ENCODE measurements around the gene BCL6.

Gene BCL6

DNA sequence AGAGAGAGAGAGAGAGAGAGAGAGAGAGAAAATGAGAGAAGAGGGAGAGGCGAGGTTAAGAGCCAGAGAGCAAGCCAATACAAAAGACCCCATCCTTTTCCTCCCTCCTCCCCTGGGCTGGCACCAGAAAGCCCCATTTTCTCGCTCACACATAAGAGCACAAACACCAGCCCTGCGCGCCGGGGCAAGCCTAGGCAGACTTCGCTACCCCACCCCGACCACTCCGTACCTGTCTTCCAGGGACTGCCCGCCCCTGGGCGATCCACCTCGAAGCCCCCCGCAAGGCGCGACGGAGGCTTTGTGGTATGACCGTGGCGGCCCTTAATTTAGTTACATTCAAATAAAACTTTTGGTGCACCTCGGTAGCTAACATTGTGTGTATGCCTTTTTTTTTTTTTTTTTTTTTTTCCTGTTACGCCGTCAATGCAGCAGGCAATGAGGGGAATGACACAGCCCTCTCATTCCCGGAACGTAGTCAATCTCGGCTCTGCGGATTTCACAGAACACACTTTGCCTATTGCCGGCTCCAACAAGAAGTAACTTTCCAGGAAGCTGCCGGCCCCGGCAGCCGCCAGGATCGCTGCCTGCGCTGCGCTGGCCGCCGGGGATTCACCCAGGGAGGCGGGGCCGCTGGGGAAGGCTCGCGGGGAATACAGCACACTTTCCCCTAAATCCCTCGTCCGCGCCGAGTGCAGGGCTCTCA is 7.7 kb downstream of the BCL6 start:
- Histone ChIP-seq H3K9me3 (ENCODE audit: control insufficient read depth in 2 of 2, low read length in 2 of 2) (no peaks in the 10 kb centered on the region), H3K27me3 (ENCODE audit: control insufficient read depth in 1 of 2, insufficient read depth in 2 of 2, low read length in 2 of 2) (no peaks in the 10 kb centered on the region), H3K36me3 (ENCODE audit: control insufficient read depth in 2 of 2, insufficient read depth in 2 of 2, low read length in 2 of 2) (peaks cover 5 to 13% of the 10 kb centered on the region in 2 donors), H3K4me1 (ENCODE audit: control insufficient read depth, insufficient read depth, low read length) (peaks cover 58% of the 10 kb centered on the region), H3K4me3 (ENCODE audit: low read length in 2 of 2) (peak overlapping the region; percentile 91 to 93), H3K9ac (ENCODE audit: low read length in 2 of 2) (peak overlapping the region; percentile 96 to 100), H3K27ac (ENCODE audit: low read length) (peak overlapping the region; percentile 100)

DNA sequence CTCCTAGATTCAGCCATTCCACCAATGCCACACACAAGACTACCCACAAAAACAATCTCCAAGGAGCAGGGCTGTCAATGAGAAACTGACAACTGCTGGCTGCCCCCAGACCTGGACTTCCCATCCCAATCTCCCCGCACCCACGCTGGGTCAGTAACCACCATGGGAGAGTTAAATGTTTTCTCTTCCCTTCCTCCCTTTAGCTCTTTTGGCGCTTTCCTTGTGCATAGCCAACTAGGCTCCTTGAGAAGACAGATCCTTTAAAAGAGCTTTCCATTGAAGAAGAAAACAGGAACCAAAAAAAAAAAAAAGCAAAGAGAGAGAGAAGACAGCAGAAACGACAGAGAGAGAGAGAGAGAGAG is 8.3 kb downstream of the BCL6 start:
- Histone ChIP-seq H3K4me3 (ENCODE audit: low read length in 2 of 2) (peak overlapping the region; percentile 91 to 93), H3K4me1 (ENCODE audit: control insufficient read depth, insufficient read depth, low read length) (peaks cover 53% of the 10 kb centered on the region), H3K27ac (ENCODE audit: low read length) (peak overlapping the region; percentile 100), H3K9me3 (ENCODE audit: control insufficient read depth in 2 of 2, low read length in 2 of 2) (no peaks in the 10 kb centered on the region), H3K9ac (ENCODE audit: low read length in 2 of 2) (peak overlapping the region; percentile 96 to 100), H3K27me3 (ENCODE audit: control insufficient read depth in 1 of 2, insufficient read depth in 2 of 2, low read length in 2 of 2) (no peaks in the 10 kb centered on the region), H3K36me3 (ENCODE audit: control insufficient read depth in 2 of 2, insufficient read depth in 2 of 2, low read length in 2 of 2) (peaks cover 5 to 19% of the 10 kb centered on the region in 2 donors)

DNA sequence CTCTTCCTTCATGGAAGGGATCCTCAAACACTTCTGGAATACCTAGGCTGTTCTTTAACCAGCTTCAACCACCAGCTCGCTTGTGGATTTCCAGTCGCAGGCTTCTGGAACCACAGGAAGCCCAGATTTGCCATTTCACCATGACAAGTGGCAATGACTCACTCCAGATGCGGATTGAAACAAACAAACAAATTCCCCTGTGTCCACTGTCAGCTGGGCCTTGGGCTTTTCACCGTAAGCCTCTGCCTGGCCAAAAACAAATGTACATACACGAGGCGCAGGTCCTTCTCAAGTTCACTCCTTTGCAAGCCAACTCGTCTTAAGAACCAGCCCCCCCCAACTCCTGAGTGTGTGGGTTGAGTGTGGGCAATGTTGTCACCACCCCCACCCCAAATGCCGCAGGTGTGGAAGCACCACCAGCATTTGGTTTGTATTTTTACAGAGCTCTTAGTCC is 8.8 kb downstream of the BCL6 start:
- Histone ChIP-seq H3K9me3 (ENCODE audit: control insufficient read depth in 2 of 2, low read length in 2 of 2) (no peaks in the 10 kb centered on the region), H3K9ac (ENCODE audit: low read length in 2 of 2) (no peak overlapping the region), H3K27me3 (ENCODE audit: control insufficient read depth in 1 of 2, insufficient read depth in 2 of 2, low read length in 2 of 2) (no peaks in the 10 kb centered on the region), H3K36me3 (ENCODE audit: control insufficient read depth in 2 of 2, insufficient read depth in 2 of 2, low read length in 2 of 2) (peaks cover 9 to 24% of the 10 kb centered on the region in 2 donors), H3K4me1 (ENCODE audit: control insufficient read depth, insufficient read depth, low read length) (peaks cover 47% of the 10 kb centered on the region), H3K27ac (ENCODE audit: low read length) (peak overlapping the region; percentile 100), H3K4me3 (ENCODE audit: low read length in 2 of 2) (peak overlapping the region; percentile 91 to 93)

DNA sequence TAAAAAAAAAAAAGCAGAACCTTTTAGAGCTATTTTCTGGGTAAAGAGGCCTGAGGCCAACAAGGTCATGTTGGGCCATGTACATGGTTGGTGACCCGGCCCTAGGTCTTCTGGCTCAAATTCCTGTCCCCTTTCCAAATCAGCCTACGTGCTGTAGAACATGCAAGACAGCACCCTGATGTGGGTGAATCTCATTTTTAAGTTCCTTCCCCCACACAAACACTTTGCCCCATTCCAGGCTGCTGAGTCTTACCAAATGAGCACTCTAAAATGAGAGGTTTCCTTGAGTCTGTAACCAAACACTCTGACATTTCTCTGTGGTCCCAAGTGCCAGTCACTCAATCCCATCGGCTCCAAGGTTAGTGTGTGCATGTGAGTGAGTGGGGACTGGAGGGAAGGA is 9.4 kb downstream of the BCL6 start:
- peak overlapping the region in 1 of 2 donors; percentile 91 for H3K4me3 ChIP-seq (ENCODE audit: low read length in 2 of 2)
- H3K27ac ChIP-seq (ENCODE audit: low read length), result peak overlapping the region; percentile 100
- H3K27me3 ChIP-seq (ENCODE audit: control insufficient read depth in 1 of 2, insufficient read depth in 2 of 2, low read length in 2 of 2), result no peaks in the 10 kb centered on the region
- H3K36me3 ChIP-seq (ENCODE audit: control insufficient read depth in 2 of 2, insufficient read depth in 2 of 2, low read length in 2 of 2), result peaks cover 15 to 30% of the 10 kb centered on the region in 2 donors
- H3K9me3 ChIP-seq (ENCODE audit: control insufficient read depth in 2 of 2, low read length in 2 of 2), result no peaks in the 10 kb centered on the region
- peaks cover 43% of the 10 kb centered on the region for H3K4me1 ChIP-seq (ENCODE audit: control insufficient read depth, insufficient read depth, low read length)
- peak overlapping the region in 1 of 2 donors; percentile 21 for H3K9ac ChIP-seq (ENCODE audit: low read length in 2 of 2)

DNA sequence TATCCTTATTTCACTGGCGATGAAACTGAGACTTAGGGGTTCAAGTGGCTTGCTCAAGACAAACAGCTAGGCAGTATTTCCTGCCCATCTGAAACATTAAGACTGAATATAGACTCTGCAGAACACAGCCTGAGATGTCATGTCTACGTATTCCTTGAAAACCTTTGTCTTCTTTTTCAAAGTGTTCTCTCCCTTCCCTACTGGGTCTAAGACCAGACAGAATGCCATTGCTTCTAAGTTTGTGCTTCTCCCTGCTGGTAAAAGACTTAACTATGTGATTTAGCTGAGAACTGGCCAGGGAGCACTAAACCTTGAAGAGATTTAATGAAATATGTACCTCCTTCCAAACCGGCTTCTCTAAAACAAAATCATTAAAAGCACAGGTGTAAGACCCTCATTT is 9.9 kb downstream of the BCL6 start:
- Histone ChIP-seq H3K9ac (ENCODE audit: low read length in 2 of 2) (no peak overlapping the region), H3K4me3 (ENCODE audit: low read length in 2 of 2) (peak overlapping the region in 1 of 2 donors; percentile 4), H3K9me3 (ENCODE audit: control insufficient read depth in 2 of 2, low read length in 2 of 2) (no peaks in the 10 kb centered on the region), H3K27ac (ENCODE audit: low read length) (peak overlapping the region; percentile 100), H3K36me3 (ENCODE audit: control insufficient read depth in 2 of 2, insufficient read depth in 2 of 2, low read length in 2 of 2) (peaks cover 19 to 35% of the 10 kb centered on the region in 2 donors), H3K4me1 (ENCODE audit: control insufficient read depth, insufficient read depth, low read length) (peaks cover 39% of the 10 kb centered on the region), H3K27me3 (ENCODE audit: control insufficient read depth in 1 of 2, insufficient read depth in 2 of 2, low read length in 2 of 2) (no peaks in the 10 kb centered on the region)

DNA sequence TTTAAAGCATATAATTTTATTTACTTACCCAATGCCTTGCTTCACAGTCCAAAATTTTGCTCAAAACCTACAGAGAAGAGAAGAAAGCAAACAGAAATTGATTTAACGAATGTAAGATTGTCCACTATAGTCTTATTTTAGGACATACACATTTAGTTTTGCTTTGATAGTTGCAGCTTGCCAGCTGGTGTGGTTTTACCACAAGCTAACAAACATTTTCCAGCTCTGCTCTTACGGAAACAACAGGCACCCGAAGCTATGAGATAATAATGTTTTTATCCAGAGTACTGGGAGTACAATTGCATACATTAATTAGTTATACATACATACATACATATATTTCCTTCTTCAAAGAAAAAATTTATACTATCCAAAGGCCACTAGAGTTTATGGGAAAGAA is 10.4 kb downstream of the BCL6 start:
- no peaks in the 10 kb centered on the region for H3K27me3 ChIP-seq (ENCODE audit: control insufficient read depth in 1 of 2, insufficient read depth in 2 of 2, low read length in 2 of 2)
- peaks cover 23 to 40% of the 10 kb centered on the region in 2 donors for H3K36me3 ChIP-seq (ENCODE audit: control insufficient read depth in 2 of 2, insufficient read depth in 2 of 2, low read length in 2 of 2)
- peaks cover 33% of the 10 kb centered on the region for H3K4me1 ChIP-seq (ENCODE audit: control insufficient read depth, insufficient read depth, low read length)
- no peaks in the 10 kb centered on the region for H3K9me3 ChIP-seq (ENCODE audit: control insufficient read depth in 2 of 2, low read length in 2 of 2)
- no peak overlapping the region for H3K27ac ChIP-seq (ENCODE audit: low read length)
- H3K4me3 ChIP-seq (ENCODE audit: low read length in 2 of 2), result peak overlapping the region in 1 of 2 donors; percentile 4
- no peak overlapping the region for H3K9ac ChIP-seq (ENCODE audit: low read length in 2 of 2)

DNA sequence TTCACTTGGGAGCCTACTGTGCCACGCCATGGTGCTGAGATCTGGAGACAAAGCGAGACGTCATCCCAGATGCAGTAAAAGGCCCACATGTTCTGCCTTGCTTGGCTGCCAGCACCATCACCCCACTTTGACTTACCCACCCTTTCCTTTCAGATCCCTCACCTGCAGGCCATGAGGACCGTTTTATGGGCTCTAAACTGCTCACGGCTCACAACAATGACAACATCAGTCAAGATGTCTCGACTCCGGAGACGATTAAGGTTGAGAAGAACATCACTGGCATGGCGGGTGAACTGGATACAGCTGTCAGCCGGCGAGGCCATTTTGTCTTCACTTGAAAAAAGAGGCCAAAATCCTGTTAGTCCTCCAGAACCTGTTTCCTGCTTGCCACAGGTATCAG is 11.9 kb downstream of the BCL6 start:
- peaks cover 22% of the 10 kb centered on the region for H3K4me1 ChIP-seq (ENCODE audit: control insufficient read depth, insufficient read depth, low read length)
- no peak overlapping the region for H3K27ac ChIP-seq (ENCODE audit: low read length)
- H3K27me3 ChIP-seq (ENCODE audit: control insufficient read depth in 1 of 2, insufficient read depth in 2 of 2, low read length in 2 of 2), result no peaks in the 10 kb centered on the region
- peaks cover 38 to 55% of the 10 kb centered on the region in 2 donors for H3K36me3 ChIP-seq (ENCODE audit: control insufficient read depth in 2 of 2, insufficient read depth in 2 of 2, low read length in 2 of 2)
- H3K9me3 ChIP-seq (ENCODE audit: control insufficient read depth in 2 of 2, low read length in 2 of 2), result no peaks in the 10 kb centered on the region
- H3K4me3 ChIP-seq (ENCODE audit: low read length in 2 of 2), result no peak overlapping the region
- no peak overlapping the region for H3K9ac ChIP-seq (ENCODE audit: low read length in 2 of 2)

DNA sequence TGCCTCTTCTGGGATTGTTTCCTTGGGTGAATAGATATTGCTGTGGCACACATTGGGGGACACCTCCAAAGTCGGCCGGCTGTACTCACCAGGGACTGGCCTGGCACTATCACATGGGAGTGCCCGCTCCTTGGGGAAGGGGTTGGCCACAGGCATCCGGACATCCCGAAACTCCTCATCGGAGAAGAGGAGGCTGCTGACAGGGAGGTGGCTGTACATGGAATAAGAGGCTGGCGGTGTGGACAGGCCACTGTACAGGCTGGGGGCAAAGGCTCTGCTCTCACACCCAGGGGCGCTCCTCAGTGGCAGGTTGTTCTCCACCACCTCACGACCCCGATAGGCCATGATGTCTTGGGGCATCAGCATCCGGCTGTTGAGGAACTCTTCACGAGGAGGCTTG is 15.7 kb downstream of the BCL6 start:
- H3K36me3 ChIP-seq (ENCODE audit: control insufficient read depth in 2 of 2, insufficient read depth in 2 of 2, low read length in 2 of 2), result peaks cover 74 to 93% of the 10 kb centered on the region in 2 donors
- H3K27ac ChIP-seq (ENCODE audit: low read length), result no peak overlapping the region
- no peaks in the 10 kb centered on the region for H3K9me3 ChIP-seq (ENCODE audit: control insufficient read depth in 2 of 2, low read length in 2 of 2)

DNA sequence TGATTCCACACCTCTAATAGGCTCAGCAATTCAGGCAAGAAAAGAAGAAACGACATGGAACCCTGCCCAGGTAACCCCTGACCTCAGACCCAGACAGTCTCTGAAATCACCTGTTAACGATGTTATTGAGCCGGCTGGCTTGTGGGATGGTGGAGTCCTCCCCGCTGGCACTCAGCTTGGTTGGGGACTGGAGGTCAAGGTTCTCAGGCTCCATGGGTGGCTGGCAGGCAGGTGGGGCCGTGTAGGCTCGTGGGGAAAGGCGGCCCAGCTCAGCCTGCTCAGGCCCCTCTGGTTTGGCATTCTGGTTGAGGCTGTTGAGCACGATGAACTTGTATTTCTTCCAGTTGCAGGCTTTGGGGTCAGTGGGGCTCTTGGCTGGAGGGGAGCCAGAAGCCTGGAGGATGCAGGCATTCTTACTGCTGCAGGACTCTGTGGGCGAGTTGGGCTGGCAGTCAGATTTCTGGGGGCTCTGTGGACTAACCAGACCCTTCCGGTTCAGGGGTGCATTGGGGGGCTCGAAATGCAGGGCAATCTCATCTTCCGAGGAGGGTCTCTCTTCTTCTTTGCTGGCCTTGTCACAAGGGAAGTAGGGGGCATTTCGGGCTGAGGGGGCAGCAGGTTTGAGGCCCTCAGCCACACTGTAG is 16.2 kb downstream of the BCL6 start:
- Histone ChIP-seq H3K9ac (ENCODE audit: low read length in 2 of 2) (no peak overlapping the region), H3K36me3 (ENCODE audit: control insufficient read depth in 2 of 2, insufficient read depth in 2 of 2, low read length in 2 of 2) (peaks cover 79 to 96% of the 10 kb centered on the region in 2 donors), H3K27ac (ENCODE audit: low read length) (no peak overlapping the region), H3K27me3 (ENCODE audit: control insufficient read depth in 1 of 2, insufficient read depth in 2 of 2, low read length in 2 of 2) (no peaks in the 10 kb centered on the region), H3K4me1 (ENCODE audit: control insufficient read depth, insufficient read depth, low read length) (no peaks in the 10 kb centered on the region), H3K9me3 (ENCODE audit: control insufficient read depth in 2 of 2, low read length in 2 of 2) (no peaks in the 10 kb centered on the region), H3K4me3 (ENCODE audit: low read length in 2 of 2) (no peak overlapping the region)

More for the DNA sequence above, 15.7 kb downstream of the BCL6 start:
- Histone ChIP-seq H3K4me1 (ENCODE audit: control insufficient read depth, insufficient read depth, low read length) (no peaks in the 10 kb centered on the region), H3K27me3 (ENCODE audit: control insufficient read depth in 1 of 2, insufficient read depth in 2 of 2, low read length in 2 of 2) (no peaks in the 10 kb centered on the region), H3K9ac (ENCODE audit: low read length in 2 of 2) (no peak overlapping the region), H3K4me3 (ENCODE audit: low read length in 2 of 2) (no peak overlapping the region)

DNA sequence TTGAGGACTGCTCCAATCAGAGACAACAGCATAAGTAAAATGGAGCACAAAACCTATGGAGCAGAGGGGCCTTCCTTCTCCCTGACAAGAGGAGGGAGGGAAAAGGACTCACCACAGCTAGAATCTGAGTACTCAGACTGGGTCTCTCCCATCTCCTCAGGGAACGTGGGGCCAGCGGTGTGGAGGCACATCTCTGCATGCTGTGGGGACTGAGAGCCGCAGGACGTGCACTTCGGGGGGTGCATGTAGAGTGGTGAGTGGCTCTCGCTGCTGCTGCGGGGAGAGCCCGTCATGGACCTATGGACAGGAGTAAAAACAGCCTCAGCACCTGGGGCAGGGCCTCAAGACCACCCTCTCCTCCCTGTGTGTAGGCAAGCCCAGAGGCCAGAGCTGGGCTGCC is 17.0 kb downstream of the BCL6 start:
- Histone ChIP-seq H3K4me3 (ENCODE audit: low read length in 2 of 2) (no peak overlapping the region), H3K4me1 (ENCODE audit: control insufficient read depth, insufficient read depth, low read length) (no peaks in the 10 kb centered on the region), H3K27me3 (ENCODE audit: control insufficient read depth in 1 of 2, insufficient read depth in 2 of 2, low read length in 2 of 2) (no peaks in the 10 kb centered on the region), H3K36me3 (ENCODE audit: control insufficient read depth in 2 of 2, insufficient read depth in 2 of 2, low read length in 2 of 2) (peaks cover 83 to 97% of the 10 kb centered on the region in 2 donors), H3K9me3 (ENCODE audit: control insufficient read depth in 2 of 2, low read length in 2 of 2) (no peaks in the 10 kb centered on the region), H3K9ac (ENCODE audit: low read length in 2 of 2) (no peak overlapping the region), H3K27ac (ENCODE audit: low read length) (no peak overlapping the region)

DNA sequence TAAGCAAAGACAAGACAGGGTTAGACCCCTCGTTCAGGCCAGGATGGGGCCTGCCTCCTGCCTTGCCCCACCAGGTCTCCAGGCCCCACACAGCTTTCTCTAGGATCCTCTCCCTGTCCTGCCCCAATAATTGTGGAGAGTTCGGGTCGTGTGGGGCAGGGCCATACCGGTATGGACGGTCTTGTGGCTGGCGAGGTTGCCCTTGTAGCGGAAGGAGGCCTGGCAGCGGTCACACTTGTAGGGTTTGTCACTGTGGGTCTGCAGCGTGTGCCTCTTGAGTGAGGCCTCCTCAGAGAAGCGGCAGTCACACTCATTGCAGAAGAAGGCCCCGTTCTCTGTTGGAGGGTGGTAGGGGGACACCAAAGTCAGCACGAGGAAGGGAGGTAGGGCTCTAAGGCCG is 18.7 kb downstream of the BCL6 start:
- Histone ChIP-seq H3K27me3 (ENCODE audit: control insufficient read depth in 1 of 2, insufficient read depth in 2 of 2, low read length in 2 of 2) (no peaks in the 10 kb centered on the region), H3K27ac (ENCODE audit: low read length) (no peak overlapping the region), H3K9ac (ENCODE audit: low read length in 2 of 2) (no peak overlapping the region), H3K9me3 (ENCODE audit: control insufficient read depth in 2 of 2, low read length in 2 of 2) (no peaks in the 10 kb centered on the region), H3K4me1 (ENCODE audit: control insufficient read depth, insufficient read depth, low read length) (no peaks in the 10 kb centered on the region), H3K36me3 (ENCODE audit: control insufficient read depth in 2 of 2, insufficient read depth in 2 of 2, low read length in 2 of 2) (peaks cover 90 to 92% of the 10 kb centered on the region in 2 donors), H3K4me3 (ENCODE audit: low read length in 2 of 2) (no peak overlapping the region)
